Measurements from ENCODE around the gene NME5.
"Not testable (repeated sequence)": the region's sequence is repeated elsewhere in the genome, so short reads cannot be mapped to it uniquely, and the experiment has no call there.

GRCh38 chr5:138070026-138070425 is 69.2 kb downstream of the NME5 start:
- not testable (repeated sequence) for TF ChIP-seq CTCF, POLR2A (IDR thresholded peaks at IDR 0.05)
